HepG2 (cell line): Measurements from ENCODE around the gene RDH13. TPM values are rescaled to one million over a fixed set of nuclear protein-coding genes. Genes with fewer than 3 reads are reported as not detected.

Experiments
- ATAC-seq: fragments of 200-7000 bp; cut with Tn5 transposase; 3 replicates; pipeline ENCODE4 v1.9.1; 2020; ENCODE audit warnings: mild to moderate bottlenecking, moderate library complexity
- BruUV-seq: library from RNA; stranded (reverse); fragments of 400-500 nt; replicated peaks from 2 replicates; lab custom pipeline; 2021; lab: Mats Ljungman, UMichigan
- CTCF ChIA-PET: fragments of 300-600 bp; formaldehyde crosslinking; extraction: SDS; loops from one replicate; lab custom pipeline; 2021; ENCODE audit warnings: low total read pairs, inconsistent platforms, low intra/inter-chr PET ratio; lab: Yijun Ruan, JAX
- POLR2A ChIA-PET: fragments of 350-600 bp; sonication (Branson Sonifier 250); formaldehyde crosslinking; loops from one replicate; lab custom pipeline; 2020; ENCODE audit warnings: antibody characterized with exemption, inconsistent platforms; lab: Yijun Ruan, JAX
- DNase-seq: peaks from one replicate; pipeline ENCODE4 v3.0.0-alpha.2; 2015; ENCODE audit warnings: low spot score
- FAIRE-seq: peaks from 3 replicates; lab custom pipeline; 2011; peaks lifted over from hg19 to GRCh38; lab: Jason Lieb, UNC
- H2AFZ ChIP-seq: one replicate; pipeline ENCODE4 v1.6.1; 2011; ENCODE audit warnings: low read length, inconsistent platforms
- H3K27ac ChIP-seq: fragments of 300-600 bp; 3 replicates; pipeline ENCODE4 v1.8.0; 2011; ENCODE audit warnings: mixed run types, mild to moderate bottlenecking, mixed read lengths, low read length, inconsistent platforms; ENCODE audit not compliant: insufficient read depth; ENCODE audit errors: extremely low read length
- H3K27me3 ChIP-seq, 2 experiments: fragments of 200-600 bp in 1 of 2; 2 replicates in 1 of 2; 3 replicates in 1 of 2; pipeline versions ENCODE4 v1.6.0 to v1.8.0; 2011; ENCODE audit warnings: low read length in 2 of 2, mild to moderate bottlenecking in 2 of 2, moderate library complexity in 2 of 2, inconsistent platforms in 1 of 2; ENCODE audit not compliant: insufficient read depth in 2 of 2, control insufficient read depth in 1 of 2
- H3K36me3 ChIP-seq, 2 experiments: fragments of 200-600 bp in 1 of 2; replicated peaks in 1 of 2; 2 replicates in 1 of 2; 3 replicates in 1 of 2; pipeline versions ENCODE4 v1.5.1 to v1.8.0; 2011; ENCODE audit warnings: low read length in 2 of 2, inconsistent platforms in 1 of 2; ENCODE audit not compliant: insufficient read depth in 2 of 2, control insufficient read depth in 1 of 2
- H3K4me1 ChIP-seq: 2 replicates; pipeline ENCODE4 v1.5.1; 2012; ENCODE audit warnings: low read length, inconsistent platforms; ENCODE audit not compliant: insufficient read depth
- H3K4me2 ChIP-seq: 2 replicates; pipeline ENCODE4 v1.6.0; 2011; ENCODE audit warnings: low read depth, low read length, inconsistent platforms
- H3K4me3 ChIP-seq, 3 experiments: fragments of 200-600 bp in 1 of 3; sonication (generic), shearing (Covaris generic) in 1 of 3; replicated peaks in 1 of 3; 2 replicates each; pipeline ENCODE4 v1.5.1; 2011 to 2016; ENCODE audit warnings: low read length in 3 of 3, inconsistent platforms in 2 of 3, low read depth in 2 of 3, mild to moderate bottlenecking in 2 of 3, control low read depth in 1 of 3, mixed read lengths in 1 of 3; ENCODE audit not compliant: insufficient read depth in 1 of 3
- H3K79me2 ChIP-seq: one replicate; pipeline ENCODE4 v1.6.1; 2011; ENCODE audit warnings: low read length, inconsistent platforms; ENCODE audit not compliant: insufficient read depth
- H3K9ac ChIP-seq: 2 replicates; pipeline ENCODE4 v1.6.0; 2011; ENCODE audit warnings: mild to moderate bottlenecking, low read depth, low read length, inconsistent platforms; ENCODE audit not compliant: insufficient read depth
- H3K9me3 ChIP-seq: 2 replicates; pipeline ENCODE4 v1.5.1; 2012; ENCODE audit warnings: mild to moderate bottlenecking, low read length
- H4K20me1 ChIP-seq: 2 replicates; pipeline ENCODE4 v1.6.0; 2011; ENCODE audit warnings: inconsistent platforms, mild to moderate bottlenecking, low read length, moderate library complexity; ENCODE audit not compliant: insufficient read depth
- ARID3A ChIP-seq: IDR thresholded peaks from 2 replicates; pipeline ENCODE4 v1.6.1; 2012; ENCODE audit warnings: low read depth, low read length, improper control_type of control experiment
- CTCF ChIP-seq: sonication (generic); formaldehyde crosslinking; IDR thresholded peaks from 2 replicates; pipeline ENCODE4 v1.5.0; 2020; ENCODE audit warnings: mild to moderate bottlenecking, missing genetic modification reagents, moderate library complexity
- DMAP1 ChIP-seq: IDR thresholded peaks from 2 replicates; pipeline ENCODE4 v1.6.1; 2016
- DR1 ChIP-seq: sonication (generic); formaldehyde crosslinking; IDR thresholded peaks from 2 replicates; pipeline ENCODE4 v1.8.0; 2021; ENCODE audit warnings: mild to moderate bottlenecking, missing genetic modification reagents, inconsistent platforms
- EHMT2 ChIP-seq: fragments of 200-600 bp; sonication (generic); IDR thresholded peaks from 2 replicates; pipeline ENCODE4 v1.7.0; 2017; ENCODE audit warnings: antibody characterized with exemption, low read depth, low read length, borderline replicate concordance
- KDM3A ChIP-seq: IDR thresholded peaks from 2 replicates; pipeline ENCODE4 v1.6.1; 2018; ENCODE audit warnings: low read depth, missing compliant biosample characterization
- KDM5A ChIP-seq: fragments of 200-600 bp; sonication (generic); IDR thresholded peaks from 2 replicates; pipeline ENCODE4 v1.7.0; 2018; ENCODE audit warnings: antibody characterized with exemption, mild to moderate bottlenecking, low read length, borderline replicate concordance
- LCORL ChIP-seq, 2 experiments: fragments of 450-650 bp in 1 of 2; sonication (generic) in 1 of 2; formaldehyde crosslinking in 1 of 2; IDR thresholded peaks; 2 replicates each; pipeline versions ENCODE4 v1.5.0 to v1.6.1; 2017 to 2020; ENCODE audit warnings: antibody characterized with exemption in 1 of 2, missing genetic modification reagents in 1 of 2
- MED13 ChIP-seq: sonication (generic); formaldehyde crosslinking; IDR thresholded peaks from 2 replicates; pipeline ENCODE4 v1.5.0; 2020; ENCODE audit warnings: missing genetic modification reagents
- MXD4 ChIP-seq: IDR thresholded peaks from 2 replicates; pipeline ENCODE4 v1.6.1; 2016; ENCODE audit warnings: mild to moderate bottlenecking, missing biosample characterization, missing genetic modification reagents
- POGZ ChIP-seq: sonication (generic); formaldehyde crosslinking; IDR thresholded peaks from 2 replicates; pipeline ENCODE4 v1.4.0; 2020; ENCODE audit warnings: mild to moderate bottlenecking, missing genetic modification reagents
- RXRB ChIP-seq: IDR thresholded peaks from 2 replicates; pipeline ENCODE4 v1.6.1; 2016; ENCODE audit warnings: borderline replicate concordance, missing genetic modification reagents, missing compliant biosample characterization
- WIZ ChIP-seq: sonication (generic); formaldehyde crosslinking; IDR thresholded peaks from 2 replicates; pipeline ENCODE4 v1.5.1; 2020; ENCODE audit warnings: mild to moderate bottlenecking, missing genetic modification reagents
- ZBTB1 ChIP-seq: sonication (generic); formaldehyde crosslinking; IDR thresholded peaks from 2 replicates; pipeline ENCODE4 v1.4.0; 2020; ENCODE audit warnings: missing genetic modification reagents, borderline replicate concordance
- ZKSCAN1 ChIP-seq: fragments of 150-350 bp; IDR thresholded peaks from 2 replicates; pipeline ENCODE4 v1.6.1; 2014; ENCODE audit warnings: low read length
- ZNF124 ChIP-seq: sonication (generic); formaldehyde crosslinking; IDR thresholded peaks from 2 replicates; pipeline ENCODE4 v1.4.0; 2020; ENCODE audit warnings: missing genetic modification reagents
- ZNF337 ChIP-seq: sonication (generic); formaldehyde crosslinking; IDR thresholded peaks from 2 replicates; pipeline ENCODE4 v1.5.1; 2020; ENCODE audit warnings: missing genetic modification reagents, low read depth, mild to moderate bottlenecking, borderline replicate concordance
- ZNF775 ChIP-seq: sonication (generic); formaldehyde crosslinking; IDR thresholded peaks from 2 replicates; pipeline ENCODE4 v1.4.0; 2020; ENCODE audit warnings: missing genetic modification reagents, mild to moderate bottlenecking, moderate library complexity, borderline replicate concordance
- ZNF788 ChIP-seq: sonication (generic); formaldehyde crosslinking; IDR thresholded peaks from 2 replicates; pipeline ENCODE4 v1.5.0; 2020; ENCODE audit warnings: mild to moderate bottlenecking, missing genetic modification reagents, borderline replicate concordance
- WGBS: methylation state at CpG from one replicate; pipeline ENCODE4 v1.1.6; 2017; ENCODE audit warnings: low lambda C conversion rate; 5-methylcytosine and 5-hydroxymethylcytosine counted together
- in situ Hi-C: cut with HindIII; loops from 2 replicates; pipeline ENCODE4 v1.10.0; 2017; ENCODE audit warnings: low pct_unique_long_range_greater_than_20kb; ENCODE audit not compliant: extremely low pct_ligation_motif_present
- intact Hi-C: fragments of 100-400 bp; cut with micrococcal nuclease; formaldehyde crosslinking; loops from one replicate; pipeline ENCODE4 v1.10.0; 2022; ENCODE audit not compliant: unreplicated experiment
- polyA plus RNA-seq, 8 experiments: library from polyadenylated mRNA; depleted of rRNA in 3 of 8; stranded (reverse) in 7 of 8; unstranded in 1 of 8; fragments of >200 nt; fragmentation: Illumina TruSeq in 4 of 8; extraction: Trizol in 4 of 8; gene quantifications; 2 replicates each; pipeline versions ENCODE4 v1.2.1 to v1.2.3, GENCODE V29; 2011 to 2016; ENCODE audit warnings: low read depth in 4 of 8, missing spikeins in 1 of 8, mixed read lengths in 1 of 8; ENCODE audit not compliant: insufficient read depth in 1 of 8
- total RNA-seq, 5 experiments: library from RNA; depleted of rRNA; stranded (reverse); fragments of >200 nt; fragmentation: Illumina TruSeq; extraction: Trizol; gene quantifications; 2 replicates each; pipeline ENCODE4 v1.2.3, GENCODE V29; 2016; ENCODE audit warnings: low read depth in 1 of 5
- TF ChIP-seq, protein P1 (sequence below): sonication (generic); formaldehyde crosslinking; IDR thresholded peaks from 2 replicates; pipeline ENCODE4 v1.4.0; 2020; ENCODE audit warnings: missing genetic modification reagents

Gene RDH13
- total and polyA plus RNA-seq, 2 of the 13 experiments (the other 11 are each of a cell fraction or from before 2014, with no cell fraction given): 13.4 to 21.5 TPM

DNA sequence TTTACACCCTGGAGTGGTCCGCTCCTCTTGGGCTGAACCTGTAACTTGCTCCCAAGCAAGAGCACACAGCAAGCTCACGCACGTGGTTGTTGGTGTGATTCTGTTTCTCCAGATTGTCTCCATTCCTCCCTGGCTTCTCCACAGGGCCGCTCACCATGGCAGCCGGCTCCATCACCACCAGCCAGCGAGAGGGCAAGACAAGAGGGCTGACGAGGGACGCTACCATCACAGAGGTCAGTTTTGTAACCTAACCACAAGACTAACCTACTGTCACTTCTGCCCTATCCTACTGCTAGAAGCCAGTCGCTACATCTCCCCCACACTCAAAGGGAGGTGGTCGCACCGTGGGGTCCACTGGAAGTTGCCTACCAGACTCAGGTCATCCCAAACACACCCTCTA, 20.3 kb downstream of the RDH13 start (continued):
- TF ChIP-seq CTCF (CRISPR knock-in tag) (no peak), KDM5A (no peak), WIZ (CRISPR knock-in tag) (no peak), MED13 (no peak), ARID3A (no peak)

DNA sequence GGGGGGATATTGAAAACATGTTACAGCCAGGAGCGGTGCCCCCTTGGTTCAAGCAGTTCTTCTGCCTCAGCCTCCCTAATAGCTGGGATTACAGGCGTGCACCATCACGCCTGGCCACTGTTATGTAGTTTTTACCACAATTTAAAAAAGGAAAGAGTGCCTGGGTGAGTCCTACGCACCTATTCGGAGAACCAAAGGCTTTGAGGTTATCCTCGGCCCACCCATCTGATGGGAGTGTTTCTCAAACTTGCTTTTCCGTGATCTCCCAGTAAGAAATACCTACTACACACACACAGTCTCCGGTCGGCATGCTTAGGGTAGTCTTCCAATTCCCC, 20.6 kb downstream of the RDH13 start:
- Histone ChIP-seq H3K36me3 (peaks cover 8 to 29% of the 10 kb centered on the region in 2 experiments; a peak in 4 of 5 replicates), H3K9ac (no peak overlapping the region), H3K79me2 (no peaks in the 10 kb centered on the region), H4K20me1 (no peaks in the 10 kb centered on the region), H3K9me3 (no peaks in the 10 kb centered on the region), H3K4me3 (no peak overlapping the region), H3K27ac (no peak overlapping the region), H3K27me3 (no peaks in the 10 kb centered on the region), H2AFZ (no peak overlapping the region), H3K4me1 (no peaks in the 10 kb centered on the region), H3K4me2 (no peak overlapping the region)
- intact Hi-C loops: no loop called here
- WGBS: 98% methylated on average over 7 of the region's 9 CpGs
- FAIRE-seq (no peak), DNase-seq (no peak), ATAC-seq (no peak)
- BruUV-seq: no TSS peak
- CTCF ChIA-PET: no interaction called here
- POLR2A ChIA-PET: no interaction called here
- in situ Hi-C loops: no loop called here
- TF ChIP-seq, protein P1, sequence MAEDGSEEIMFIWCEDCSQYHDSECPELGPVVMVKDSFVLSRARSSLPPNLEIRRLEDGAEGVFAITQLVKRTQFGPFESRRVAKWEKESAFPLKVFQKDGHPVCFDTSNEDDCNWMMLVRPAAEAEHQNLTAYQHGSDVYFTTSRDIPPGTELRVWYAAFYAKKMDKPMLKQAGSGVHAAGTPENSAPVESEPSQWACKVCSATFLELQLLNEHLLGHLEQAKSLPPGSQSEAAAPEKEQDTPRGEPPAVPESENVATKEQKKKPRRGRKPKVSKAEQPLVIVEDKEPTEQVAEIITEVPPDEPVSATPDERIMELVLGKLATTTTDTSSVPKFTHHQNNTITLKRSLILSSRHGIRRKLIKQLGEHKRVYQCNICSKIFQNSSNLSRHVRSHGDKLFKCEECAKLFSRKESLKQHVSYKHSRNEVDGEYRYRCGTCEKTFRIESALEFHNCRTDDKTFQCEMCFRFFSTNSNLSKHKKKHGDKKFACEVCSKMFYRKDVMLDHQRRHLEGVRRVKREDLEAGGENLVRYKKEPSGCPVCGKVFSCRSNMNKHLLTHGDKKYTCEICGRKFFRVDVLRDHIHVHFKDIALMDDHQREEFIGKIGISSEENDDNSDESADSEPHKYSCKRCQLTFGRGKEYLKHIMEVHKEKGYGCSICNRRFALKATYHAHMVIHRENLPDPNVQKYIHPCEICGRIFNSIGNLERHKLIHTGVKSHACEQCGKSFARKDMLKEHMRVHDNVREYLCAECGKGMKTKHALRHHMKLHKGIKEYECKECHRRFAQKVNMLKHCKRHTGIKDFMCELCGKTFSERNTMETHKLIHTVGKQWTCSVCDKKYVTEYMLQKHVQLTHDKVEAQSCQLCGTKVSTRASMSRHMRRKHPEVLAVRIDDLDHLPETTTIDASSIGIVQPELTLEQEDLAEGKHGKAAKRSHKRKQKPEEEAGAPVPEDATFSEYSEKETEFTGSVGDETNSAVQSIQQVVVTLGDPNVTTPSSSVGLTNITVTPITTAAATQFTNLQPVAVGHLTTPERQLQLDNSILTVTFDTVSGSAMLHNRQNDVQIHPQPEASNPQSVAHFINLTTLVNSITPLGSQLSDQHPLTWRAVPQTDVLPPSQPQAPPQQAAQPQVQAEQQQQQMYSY (CRISPR knock-in tag): no peak
- TF ChIP-seq ZNF775 (no peak), KDM3A (CRISPR knock-in tag) (no peak), ZNF788 (CRISPR knock-in tag) (no peak), DMAP1 (CRISPR knock-in tag) (no peak), EHMT2 (no peak), ZNF337 (CRISPR knock-in tag) (no peak), ZNF124 (CRISPR knock-in tag) (no peak), ZKSCAN1 (no peak), RXRB (CRISPR knock-in tag) (no peak), MXD4 (CRISPR knock-in tag) (no peak), LCORL (IDR thresholded peaks at IDR 0.05) (no peak), LCORL (CRISPR knock-in tag; IDR thresholded peaks at IDR 0.05) (no peak), POGZ (CRISPR knock-in tag) (no peak), DR1 (CRISPR knock-in tag) (no peak), ZBTB1 (CRISPR knock-in tag) (no peak)
